IPS DF 6.9 (cell line): Measurements from ENCODE around the gene DNM3.
"Not testable (repeated sequence)": the region's sequence is repeated elsewhere in the genome, so short reads cannot be mapped to it uniquely, and the experiment has no call there.

ENCODE experiments used
- DNase-seq: peaks from one replicate; pipeline ENCODE4 v3.0.0-alpha.2; 2013; ENCODE audit warnings: low read depth, low spot score
- H3K27ac ChIP-seq: one replicate; pipeline ENCODE4 v1.5.1; 2013; ENCODE audit warnings: low read length, control low read depth
- H3K27me3 ChIP-seq: 2 replicates; pipeline ENCODE4 v1.6.1; 2013; ENCODE audit warnings: mild to moderate bottlenecking, low read length; ENCODE audit not compliant: control insufficient read depth, insufficient read depth
- H3K36me3 ChIP-seq: 2 replicates; pipeline ENCODE4 v1.6.1; 2013; ENCODE audit warnings: low read length; ENCODE audit not compliant: control insufficient read depth, insufficient read depth
- H3K4me1 ChIP-seq: 2 replicates; pipeline ENCODE4 v1.6.1; 2013; ENCODE audit warnings: low read length; ENCODE audit not compliant: control insufficient read depth, insufficient read depth
- H3K4me3 ChIP-seq: 2 replicates; pipeline ENCODE4 v1.5.1; 2013; ENCODE audit warnings: mild to moderate bottlenecking, low read length
- H3K9me3 ChIP-seq: 2 replicates; pipeline ENCODE4 v1.6.1; 2013; ENCODE audit warnings: low read length, inconsistent platforms; ENCODE audit not compliant: control insufficient read depth, insufficient read depth
- WGBS: extraction: QIAGEN DNeasy Blood & Tissue Kit; methylation state at CpG from one replicate; pipeline ENCODE4 v1.1.7; 2013; ENCODE audit warnings: mixed read lengths, missing lambda C conversion rate; ENCODE audit not compliant: insufficient read length, insufficient coverage; 5-methylcytosine and 5-hydroxymethylcytosine counted together

DNM3 gene

GRCh38 chr1:172425339-172425738 is 584.0 kb downstream of the DNM3 start:
- no peaks in the 10 kb centered on the region for H3K27me3 ChIP-seq
- no peaks in the 10 kb centered on the region for H3K36me3 ChIP-seq
- no peak overlapping the region for H3K27ac ChIP-seq
- peaks cover 4% of the 10 kb centered on the region for H3K4me1 ChIP-seq
- H3K9me3 ChIP-seq, result no peaks in the 10 kb centered on the region
- no peak overlapping the region for H3K4me3 ChIP-seq
- no peak for DNase-seq
- 100% methylated on average over 2 of the region's 3 CpGs for WGBS

DNA sequence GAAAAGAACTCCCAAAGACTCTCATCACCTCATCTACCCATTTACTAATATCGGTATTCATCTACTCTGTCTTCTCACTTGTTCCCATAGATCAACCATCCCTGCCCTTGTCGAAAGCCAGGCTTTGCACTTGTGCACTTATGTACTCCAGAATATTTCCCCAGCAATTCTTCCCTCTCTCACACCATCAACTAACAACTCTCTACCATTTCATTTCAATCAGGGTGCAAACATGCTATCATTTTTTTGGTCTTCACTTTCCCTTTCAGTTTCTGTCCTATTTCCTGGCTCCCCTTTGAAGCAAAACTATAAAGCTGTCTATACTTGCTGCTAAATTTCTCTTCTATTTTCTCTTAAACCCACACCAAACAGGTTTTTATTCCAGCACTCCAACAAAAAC is 585.9 kb downstream of the DNM3 start:
- no peak overlapping the region for H3K27ac ChIP-seq
- DNase-seq, result no peak
- no peak overlapping the region for H3K4me3 ChIP-seq
- H3K36me3 ChIP-seq, result no peaks in the 10 kb centered on the region
- 100% methylated on average over 1 of the region's 2 CpGs for WGBS
- H3K9me3 ChIP-seq, result no peaks in the 10 kb centered on the region
- no peaks in the 10 kb centered on the region for H3K27me3 ChIP-seq
- H3K4me1 ChIP-seq, result peaks cover 4% of the 10 kb centered on the region; the same call in 1 of the 2 replicates

DNA sequence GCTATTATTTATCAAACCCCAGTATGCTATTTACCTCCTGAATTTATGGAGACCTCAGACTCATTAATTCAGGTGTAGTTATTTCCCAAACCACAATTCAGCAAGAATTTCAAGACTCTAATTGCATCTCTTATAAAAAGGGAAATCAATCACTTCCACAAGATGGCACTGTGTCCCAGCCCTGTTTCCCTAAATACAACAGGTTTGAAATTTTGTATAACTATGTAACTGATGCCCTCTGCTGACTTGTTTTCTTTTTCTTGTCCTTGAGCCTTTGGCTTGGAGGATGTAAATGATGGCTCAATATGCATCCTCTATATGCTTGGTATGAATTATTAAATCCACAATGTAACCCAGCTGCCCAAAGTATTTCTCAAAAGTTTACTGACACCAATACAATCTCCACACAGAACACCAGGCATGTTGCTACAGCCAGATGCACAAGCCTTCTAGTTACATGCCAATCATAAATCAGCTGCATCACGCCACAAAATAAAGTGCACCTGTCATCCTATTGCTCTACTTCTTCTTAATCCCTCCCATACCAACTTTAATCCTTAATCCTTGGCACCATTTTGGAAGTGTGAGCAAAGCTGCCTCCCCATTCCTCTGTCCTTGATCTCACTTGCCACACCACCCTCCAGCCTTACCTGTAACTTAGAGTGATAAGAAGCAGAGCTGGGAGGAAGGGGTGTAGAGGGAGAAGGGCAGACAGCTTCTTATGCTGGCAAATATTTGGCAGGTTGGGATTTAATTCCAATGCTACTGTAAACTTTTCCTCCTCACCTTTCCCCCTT is 588.2 kb downstream of the DNM3 start:
- Histone ChIP-seq H3K27me3 (no peaks in the 10 kb centered on the region), H3K4me3 (no peak overlapping the region), H3K9me3 (no peaks in the 10 kb centered on the region), H3K4me1 (peaks cover 4% of the 10 kb centered on the region; the same call in 1 of the 2 replicates), H3K27ac (no peak overlapping the region), H3K36me3 (no peaks in the 10 kb centered on the region)
- no peak for DNase-seq
- no CpG with 5 or more reads among the region's 1 CpG for WGBS

DNA sequence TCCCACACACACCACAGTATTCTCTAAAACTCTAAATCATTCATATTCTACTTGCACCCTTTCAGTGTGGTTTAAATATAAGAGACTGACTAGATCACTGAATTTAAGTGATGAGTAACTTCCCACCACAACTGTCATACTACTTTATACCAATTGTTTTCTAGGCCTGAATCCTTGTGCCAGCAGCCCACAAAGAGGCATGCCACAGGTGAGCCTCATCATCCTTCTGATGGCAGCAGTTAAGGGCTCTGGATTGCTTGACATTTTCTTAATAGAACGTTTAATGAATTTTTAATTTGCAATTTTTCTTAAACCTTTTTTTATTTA is 588.8 kb downstream of the DNM3 start:
- no CpG with 5 or more reads among the region's 1 CpG for WGBS
- Histone ChIP-seq H3K27ac (no peak overlapping the region), H3K36me3 (no peaks in the 10 kb centered on the region), H3K27me3 (no peaks in the 10 kb centered on the region), H3K4me1 (peaks cover 4% of the 10 kb centered on the region; the same call in 1 of the 2 replicates), H3K4me3 (no peak overlapping the region), H3K9me3 (no peaks in the 10 kb centered on the region)
- DNase-seq, result no peak

- H3K36me3 ChIP-seq, result no peaks in the 10 kb centered on the region
- WGBS, result no CpG with 5 or more reads among the region's 2 CpGs
- DNase-seq, result no peak
- no peak overlapping the region for H3K27ac ChIP-seq
- peaks cover 4% of the 10 kb centered on the region; the same call in 1 of the 2 replicates for H3K4me1 ChIP-seq
- H3K27me3 ChIP-seq, result no peaks in the 10 kb centered on the region
- H3K9me3 ChIP-seq, result no peaks in the 10 kb centered on the region
- H3K4me3 ChIP-seq, result no peak overlapping the region
Observed at GRCh38 chr1:172431204-172431603, 589.9 kb downstream of the DNM3 start.

DNA sequence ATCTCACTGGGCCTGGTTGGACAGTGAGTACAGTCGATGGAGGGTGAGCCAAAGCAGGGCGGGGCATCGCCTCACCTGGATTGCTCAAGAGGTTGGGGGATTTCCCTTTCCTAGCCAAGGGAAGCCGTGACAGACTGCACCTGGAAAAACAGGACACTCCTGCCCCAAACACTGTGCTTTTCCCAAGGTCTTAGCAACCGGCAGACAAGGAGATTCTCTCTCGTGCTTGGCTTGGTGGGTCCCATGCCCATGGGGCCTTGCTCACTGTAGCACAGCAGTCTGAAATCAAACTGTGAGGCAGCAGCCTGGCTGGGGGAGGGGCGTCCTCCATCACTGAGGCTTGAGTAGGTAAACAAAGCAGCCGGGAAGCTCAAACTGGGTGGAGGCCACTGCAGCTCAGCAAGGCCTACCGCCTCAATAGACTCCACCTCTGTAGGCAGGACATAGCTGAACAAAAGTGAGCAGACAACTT is 590.5 kb downstream of the DNM3 start:
- Histone ChIP-seq H3K27ac (no peak overlapping the region), H3K4me1 (peaks cover 4% of the 10 kb centered on the region; the same call in 1 of the 2 replicates), H3K36me3 (no peaks in the 10 kb centered on the region), H3K4me3 (no peak overlapping the region), H3K9me3 (no peaks in the 10 kb centered on the region), H3K27me3 (no peaks in the 10 kb centered on the region)
- DNase-seq, result no peak
- no CpG with 5 or more reads among the region's 9 CpGs for WGBS

DNA sequence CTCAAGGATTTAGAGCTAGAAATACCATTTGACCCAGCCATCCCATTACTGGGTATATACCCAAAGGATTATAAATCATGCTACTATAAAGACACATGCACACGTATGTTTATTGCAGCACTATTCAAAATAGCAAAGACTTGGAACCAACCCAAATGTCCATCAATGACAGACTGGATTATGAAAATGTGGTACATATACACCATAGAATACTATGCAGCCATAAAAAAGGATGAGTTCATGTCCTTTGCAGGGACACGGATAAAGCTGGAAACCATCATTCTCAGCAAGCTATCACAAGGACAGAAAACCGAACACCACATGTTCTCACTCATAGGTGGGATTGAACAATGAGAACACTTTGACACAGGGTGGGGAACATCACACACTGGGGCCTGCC is 595.9 kb downstream of the DNM3 start:
- H3K9me3 ChIP-seq, H3K4me1 ChIP-seq, H3K4me3 ChIP-seq, H3K36me3 ChIP-seq, H3K27me3 ChIP-seq, H3K27ac ChIP-seq, DNase-seq: not testable (repeated sequence)
- no CpG with 5 or more reads among the region's 3 CpGs for WGBS

DNA sequence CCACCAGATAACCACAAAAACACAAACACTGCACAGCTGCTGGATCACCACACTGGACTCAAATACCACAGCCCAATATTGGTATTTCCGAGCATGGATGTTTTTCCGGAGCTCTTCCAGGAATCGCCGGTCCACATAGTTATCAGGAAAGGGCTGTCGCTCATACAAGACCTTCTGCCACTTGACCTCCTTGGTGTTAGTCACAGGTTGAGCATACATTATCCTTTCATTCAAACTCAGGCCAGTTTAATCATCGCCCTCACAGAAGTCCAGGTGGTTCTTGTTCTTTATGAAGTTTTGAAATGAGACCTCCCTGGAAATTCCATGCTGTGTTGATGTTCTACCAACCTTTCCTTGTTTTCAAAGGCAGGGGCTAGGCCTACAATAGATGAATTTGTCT is 601.1 kb downstream of the DNM3 start:
- no peaks in the 10 kb centered on the region for H3K27me3 ChIP-seq
- H3K4me1 ChIP-seq, result no peaks in the 10 kb centered on the region
- no CpG with 5 or more reads among the region's 6 CpGs for WGBS
- H3K9me3 ChIP-seq, result no peaks in the 10 kb centered on the region
- DNase-seq, result no peak
- no peak overlapping the region for H3K27ac ChIP-seq
- no peaks in the 10 kb centered on the region; the same call in 1 of the 2 replicates for H3K36me3 ChIP-seq
- no peak overlapping the region for H3K4me3 ChIP-seq

DNA sequence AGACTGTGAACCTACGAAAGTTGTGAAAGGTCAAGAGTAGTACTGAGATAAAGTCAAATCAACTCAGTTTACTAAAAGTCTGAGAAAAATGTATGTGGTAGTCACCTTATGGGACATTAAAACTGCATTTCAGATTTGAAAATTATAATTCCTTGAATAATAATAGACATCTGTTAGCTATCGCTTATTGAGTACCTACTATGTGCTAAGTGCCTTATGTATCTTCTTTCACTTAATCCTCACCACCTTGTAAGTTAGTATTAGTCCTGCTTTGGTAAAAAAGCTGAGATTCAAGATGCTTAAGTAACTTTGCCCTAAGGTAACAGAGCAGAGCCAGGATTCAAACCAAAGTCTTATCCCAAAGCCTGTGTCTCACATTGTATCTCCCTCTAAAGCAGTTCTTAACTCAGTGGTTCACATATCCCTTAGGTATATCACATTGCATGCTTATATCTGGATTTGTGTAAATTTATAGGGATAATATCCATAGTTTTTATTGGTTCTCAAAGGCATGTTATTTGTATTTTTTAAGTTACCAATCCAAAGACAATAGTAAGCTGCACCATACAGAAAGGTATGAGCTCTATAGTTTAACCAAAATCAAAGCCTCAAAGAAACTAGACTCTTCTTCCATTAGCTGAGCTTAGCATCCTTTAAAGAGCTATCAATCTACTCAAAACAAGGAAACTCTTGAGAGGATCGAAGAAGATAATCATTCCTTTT is 601.7 kb downstream of the DNM3 start:
- H3K4me1 ChIP-seq, result no peaks in the 10 kb centered on the region
- DNase-seq, result no peak
- no CpG with 5 or more reads among the region's 3 CpGs for WGBS
- H3K4me3 ChIP-seq, result peak overlapping the region; percentile 77; the same call in 1 of the 2 replicates
- no peaks in the 10 kb centered on the region for H3K27me3 ChIP-seq
- H3K27ac ChIP-seq, result no peak overlapping the region
- no peaks in the 10 kb centered on the region for H3K9me3 ChIP-seq
- no peaks in the 10 kb centered on the region; the same call in 1 of the 2 replicates for H3K36me3 ChIP-seq

- Histone ChIP-seq H3K4me1 (no peaks in the 10 kb centered on the region), H3K36me3 (no peaks in the 10 kb centered on the region; the same call in 1 of the 2 replicates), H3K27me3 (no peaks in the 10 kb centered on the region), H3K9me3 (no peaks in the 10 kb centered on the region), H3K4me3 (peak within 1 kb of the TSS; percentile 77), H3K27ac (no peak within 1 kb of the TSS)
- WGBS, result no CpG with 5 or more reads among the region's 43 CpGs
- DNase-seq, result peak; percentile 82
Observed at GRCh38 chr1:172443666-172444453, 602.6 kb downstream of the DNM3 start, which contains the start of gene PIGC. Gene PIGC (minus strand): TSS chr1:172444069. CDS start chr1:172442622, 1,447 bp downstream.
